Neural crest cell (in vitro differentiated cells): ENCODE results near the gene LCP2. TPM values are rescaled to one million over a fixed set of nuclear protein-coding genes. Genes with fewer than 3 reads are reported as not detected.

ENCODE experiments used
- DNase-seq: peaks from one replicate; pipeline ENCODE4 v3.0.0; 2021; ENCODE audit warnings: low read depth, mixed read lengths, low spot score
- H3K27ac Mint-ChIP-seq: one replicate; pipeline ENCODE4 v1.8.0; 2021; ENCODE audit warnings: mild to moderate bottlenecking, mixed read lengths; ENCODE audit not compliant: unreplicated experiment
- H3K27me3 Mint-ChIP-seq: 2 replicates; pipeline ENCODE4 v1.8.0; 2021; ENCODE audit warnings: low read depth, mild to moderate bottlenecking, mixed read lengths
- H3K36me3 Mint-ChIP-seq: 2 replicates; pipeline ENCODE4 v1.8.0; 2021; ENCODE audit warnings: low read depth, mild to moderate bottlenecking, mixed read lengths
- H3K4me1 Mint-ChIP-seq: 2 replicates; pipeline ENCODE4 v1.8.0; 2021; ENCODE audit warnings: mixed read lengths
- H3K4me3 Mint-ChIP-seq: one replicate; pipeline ENCODE4 v1.8.0; 2021; ENCODE audit warnings: mild to moderate bottlenecking, mixed read lengths
- H3K9me3 Mint-ChIP-seq: 2 replicates; pipeline ENCODE4 v1.8.0; 2021; ENCODE audit warnings: mixed read lengths
- CTCF ChIP-seq: fragments of 200-600 bp; sonication (generic); conservative IDR thresholded peaks from 2 replicates; pipeline ENCODE4 v1.5.0; 2021; ENCODE audit warnings: antibody characterized with exemption, mild to moderate bottlenecking
- total RNA-seq: library from RNA; stranded (reverse); gene quantifications from 2 replicates; pipeline ENCODE4 v1.2.1, GENCODE V29; 2021

LCP2 gene
- total RNA-seq, 1 donor from 2014 or later: not detected

- Mint-ChIP-seq H3K36me3 (no peaks in the 10 kb centered on the region), H3K27me3 (no peaks in the 10 kb centered on the region), H3K27ac (peak overlapping the region; percentile 43), H3K4me1 (peaks cover under 1% of the 10 kb centered on the region), H3K4me3 (no peak overlapping the region), H3K9me3 (no peaks in the 10 kb centered on the region)
- peak; percentile 40 for TF ChIP-seq CTCF
- DNase-seq: no peak
Measured at GRCh38 chr5:170273968-170274710, 23.4 kb downstream of the LCP2 start.

- no peak overlapping the region for H3K4me3 Mint-ChIP-seq
- H3K4me1 Mint-ChIP-seq: peaks cover 34% of the 10 kb centered on the region
- H3K36me3 Mint-ChIP-seq: no peaks in the 10 kb centered on the region
- no peak overlapping the region for H3K27ac Mint-ChIP-seq
- no peaks in the 10 kb centered on the region for H3K9me3 Mint-ChIP-seq
- no peak for TF ChIP-seq CTCF
- no peak for DNase-seq
- H3K27me3 Mint-ChIP-seq: peaks cover 16% of the 10 kb centered on the region
Measured at GRCh38 chr5:170270293-170271069, 27.1 kb downstream of the LCP2 start.

GRCh38 chr5:170269579-170269978, 28.0 kb downstream of the LCP2 start:
- Mint-ChIP-seq H3K4me1 (peaks cover 36% of the 10 kb centered on the region), H3K27ac (no peak overlapping the region), H3K27me3 (peaks cover 16% of the 10 kb centered on the region), H3K4me3 (no peak overlapping the region), H3K9me3 (no peaks in the 10 kb centered on the region), H3K36me3 (no peaks in the 10 kb centered on the region)
- no peak for DNase-seq
- TF ChIP-seq CTCF: no peak

- DNase-seq: no peak
- H3K36me3 Mint-ChIP-seq: no peaks in the 10 kb centered on the region
- no peak overlapping the region for H3K27ac Mint-ChIP-seq
- no peaks in the 10 kb centered on the region for H3K9me3 Mint-ChIP-seq
- peaks cover 36% of the 10 kb centered on the region for H3K4me1 Mint-ChIP-seq
- H3K27me3 Mint-ChIP-seq: peaks cover 16% of the 10 kb centered on the region
- no peak for TF ChIP-seq CTCF
- H3K4me3 Mint-ChIP-seq: no peak overlapping the region
Measured at GRCh38 chr5:170268884-170269283, 28.7 kb downstream of the LCP2 start.

- TF ChIP-seq CTCF: no peak
- DNase-seq: no peak
- H3K9me3 Mint-ChIP-seq: no peaks in the 10 kb centered on the region
- H3K4me1 Mint-ChIP-seq: peaks cover 36% of the 10 kb centered on the region
- H3K4me3 Mint-ChIP-seq: no peak overlapping the region
- H3K27me3 Mint-ChIP-seq: peaks cover 20% of the 10 kb centered on the region
- no peaks in the 10 kb centered on the region for H3K36me3 Mint-ChIP-seq
- no peak overlapping the region for H3K27ac Mint-ChIP-seq
Measured at GRCh38 chr5:170268153-170268689, 29.4 kb downstream of the LCP2 start.
